Smooth muscle cell (in vitro differentiated cells): ENCODE data around the gene BPIFB3. TPM values are rescaled to one million over a fixed set of nuclear protein-coding genes. Genes with fewer than 3 reads are reported as not detected.

ENCODE experiments used
- DNase-seq: peaks from one replicate; lab custom pipeline; 2025; ENCODE audit not compliant: unreplicated experiment; lab: John Stamatoyannopoulos, UW
- H2AFZ ChIP-seq: fragments of 200-600 bp; sonication (generic); 2 replicates; pipeline ENCODE4 v1.6.0; 2016; ENCODE audit warnings: antibody characterized with exemption, low read depth, mild to moderate bottlenecking
- H3F3A ChIP-seq: fragments of 200-600 bp; sonication (generic); 2 replicates; pipeline ENCODE4 v1.6.0; 2017; ENCODE audit warnings: antibody characterized with exemption, low read depth
- H3K27ac ChIP-seq: fragments of 200-600 bp; sonication (generic); 2 replicates; pipeline ENCODE4 v1.5.1; 2016; ENCODE audit warnings: low read depth, mild to moderate bottlenecking
- H3K27me3 ChIP-seq: fragments of 200-600 bp; sonication (generic); 2 replicates; pipeline ENCODE4 v1.6.1; 2016; ENCODE audit warnings: low read depth, mild to moderate bottlenecking
- H3K36me3 ChIP-seq: fragments of 200-600 bp; sonication (generic); 2 replicates; pipeline ENCODE4 v1.5.1; 2016; ENCODE audit warnings: low read depth
- H3K4me1 ChIP-seq: fragments of 200-600 bp; sonication (generic); 2 replicates; pipeline ENCODE4 v1.5.1; 2016; ENCODE audit warnings: low read depth
- H3K4me2 ChIP-seq: fragments of 200-600 bp; sonication (generic); 2 replicates; pipeline ENCODE4 v1.6.0; 2016; ENCODE audit warnings: mild to moderate bottlenecking
- H3K4me3 ChIP-seq: fragments of 200-600 bp; sonication (generic); 2 replicates; pipeline ENCODE4 v1.5.1; 2016; ENCODE audit warnings: mild to moderate bottlenecking
- H3K79me2 ChIP-seq: fragments of 200-600 bp; sonication (generic); 2 replicates; pipeline ENCODE4 v1.6.0; 2016; ENCODE audit warnings: low read depth, mild to moderate bottlenecking
- H3K9ac ChIP-seq: fragments of 200-600 bp; sonication (generic); 2 replicates; pipeline ENCODE4 v1.6.0; 2016; ENCODE audit warnings: low read depth
- H3K9me3 ChIP-seq: fragments of 200-600 bp; sonication (generic); replicated peaks from 2 replicates; pipeline ENCODE4 v1.5.1; 2016; ENCODE audit warnings: low read depth
- H4K20me1 ChIP-seq: fragments of 200-600 bp; sonication (generic); 2 replicates; pipeline ENCODE4 v1.6.0; 2016; ENCODE audit warnings: low read depth
- CTCF ChIP-seq: fragments of 200-600 bp; sonication (generic); IDR thresholded peaks from 2 replicates; pipeline ENCODE4 v1.5.1; 2017; ENCODE audit warnings: borderline replicate concordance, mild to moderate bottlenecking, antibody characterized with exemption; ENCODE audit not compliant: insufficient read depth, poor library complexity, severe bottlenecking
- WGBS: methylation state at CpG from one replicate; pipeline ENCODE4 v1.1.7; 2016; ENCODE audit warnings: low lambda C conversion rate; 5-methylcytosine and 5-hydroxymethylcytosine counted together
- polyA plus RNA-seq: library from polyadenylated mRNA; unstranded; fragments of >200 nt; fragmentation: Nextera tagmentation; extraction: Ambion mirVana; gene quantifications from 2 replicates; pipeline ENCODE4 v1.2.1, GENCODE V29; 2016
- total RNA-seq: library from RNA; depleted of rRNA; stranded (reverse); fragments of >200 nt; gene quantifications from 2 replicates; pipeline ENCODE4 v1.2.3, GENCODE V29; 2014

Gene BPIFB3
- total and polyA plus RNA-seq, 2 experiments from 2014 or later = not detected

GRCh38 chr20:33022289-33022688 is 31.4 kb upstream of the BPIFB3 start:
- WGBS = 87% methylated on average over 4 of the region's 4 CpGs
- Histone ChIP-seq H3K27me3 (peaks cover 25% of the 10 kb centered on the region), H3K27ac (no peak overlapping the region), H4K20me1 (no peaks in the 10 kb centered on the region), H3K4me3 (no peak overlapping the region), H3F3A (no peaks in the 10 kb centered on the region), H3K79me2 (no peaks in the 10 kb centered on the region), H3K9me3 (no peaks in the 10 kb centered on the region), H3K36me3 (no peaks in the 10 kb centered on the region), H3K4me1 (no peaks in the 10 kb centered on the region), H3K9ac (no peak overlapping the region), H2AFZ (no peak overlapping the region), H3K4me2 (no peak overlapping the region)
- no peak for TF ChIP-seq CTCF
- DNase-seq = no peak

- Histone ChIP-seq H2AFZ (no peak overlapping the region), H3K9me3 (no peaks in the 10 kb centered on the region), H3K4me2 (no peak overlapping the region), H3K9ac (no peak overlapping the region), H3K36me3 (no peaks in the 10 kb centered on the region), H3K79me2 (no peaks in the 10 kb centered on the region), H4K20me1 (no peaks in the 10 kb centered on the region), H3K4me3 (no peak overlapping the region), H3F3A (no peaks in the 10 kb centered on the region), H3K27ac (no peak overlapping the region), H3K27me3 (peaks cover 27% of the 10 kb centered on the region), H3K4me1 (no peaks in the 10 kb centered on the region)
- no peak for TF ChIP-seq CTCF
- no peak for DNase-seq
- WGBS = 86% methylated on average over 7 of the region's 7 CpGs
These were observed 30.8 kb upstream of the BPIFB3 start for GRCh38 chr20:33022694-33023438.

GRCh38 chr20:33023439-33024242 is 30.1 kb upstream of the BPIFB3 start:
- 77% methylated on average over 6 of the region's 6 CpGs for WGBS
- H3K4me1 ChIP-seq = no peaks in the 10 kb centered on the region
- H3K4me3 ChIP-seq = no peak overlapping the region
- H3F3A ChIP-seq = no peaks in the 10 kb centered on the region
- H3K9me3 ChIP-seq = no peaks in the 10 kb centered on the region
- DNase-seq = no peak
- no peak for TF ChIP-seq CTCF
- no peak overlapping the region for H2AFZ ChIP-seq
- no peaks in the 10 kb centered on the region for H4K20me1 ChIP-seq
- H3K36me3 ChIP-seq = no peaks in the 10 kb centered on the region
- no peaks in the 10 kb centered on the region for H3K79me2 ChIP-seq
- H3K27me3 ChIP-seq = peaks cover 35% of the 10 kb centered on the region
- no peak overlapping the region for H3K9ac ChIP-seq
- no peak overlapping the region for H3K4me2 ChIP-seq
- no peak overlapping the region for H3K27ac ChIP-seq

GRCh38 chr20:33024243-33024560 is 29.5 kb upstream of the BPIFB3 start:
- no peaks in the 10 kb centered on the region for H3K79me2 ChIP-seq
- no peaks in the 10 kb centered on the region for H3F3A ChIP-seq
- H3K4me2 ChIP-seq = no peak overlapping the region
- H3K27me3 ChIP-seq = peaks cover 40% of the 10 kb centered on the region
- DNase-seq = no peak
- no peak for TF ChIP-seq CTCF
- H3K36me3 ChIP-seq = no peaks in the 10 kb centered on the region
- H3K4me1 ChIP-seq = no peaks in the 10 kb centered on the region
- H3K9ac ChIP-seq = no peak overlapping the region
- H3K27ac ChIP-seq = no peak overlapping the region
- H2AFZ ChIP-seq = no peak overlapping the region
- no peaks in the 10 kb centered on the region for H4K20me1 ChIP-seq
- no peaks in the 10 kb centered on the region for H3K9me3 ChIP-seq
- H3K4me3 ChIP-seq = no peak overlapping the region
- WGBS = 74% methylated on average over 1 of the region's 1 CpG
